ENCODE measurements around the gene NRIP1. TPM values are rescaled to one million over a fixed set of nuclear protein-coding genes. Genes with fewer than 3 reads are reported as not detected.

NRIP1 gene
- 63.7 and 69.6 TPM in 2 replicates for total RNA-seq

GRCh38 chr21:15064576-15065391 is at the start of gene NRIP1:
NRIP1 (minus strand) TSS chr21:15065000; CDS start chr21:14968192, 96,808 bp downstream.

Measured in tracheal epithelial cell (primary cell).